Breast epithelium (tissue), 4 donors: ENCODE measurements around the gene SIK2. TPM values are rescaled to one million over a fixed set of nuclear protein-coding genes. Genes with fewer than 3 reads are reported as not detected.
A peak's percentile ranks its signal among the peaks of the same experiment; 100 is the strongest.

Experiments
- DNase-seq, 2 donors: peaks; one replicate each; pipeline ENCODE4 v3.0.0-alpha.2; 2019; ENCODE audit warnings: low spot score in 2 of 2
- H3K27ac ChIP-seq, 2 donors: fragments of 200-600 bp; sonication (generic) in 1 of 2; one replicate each; pipeline ENCODE4 v1.5.1; 2016 to 2019; ENCODE audit warnings: mild to moderate bottlenecking in 1 of 2
- H3K27me3 ChIP-seq, 2 donors: fragments of 200-600 bp; sonication (generic) in 1 of 2; one replicate each; pipeline versions ENCODE4 v1.5.1 to v1.6.0; 2017 to 2019; ENCODE audit warnings: control low read depth in 1 of 2, mild to moderate bottlenecking in 1 of 2
- H3K36me3 ChIP-seq: fragments of 200-600 bp; one replicate; pipeline ENCODE4 v1.5.1; 2019
- H3K4me1 ChIP-seq, 2 donors: fragments of 200-600 bp; sonication (generic); one replicate each; pipeline ENCODE4 v1.5.1; 2016 to 2019; ENCODE audit warnings: control low read depth in 1 of 2
- H3K4me3 ChIP-seq, 3 donors: fragments of 200-600 bp; sonication (generic); 1 replicate in 2 of 3; 2 replicates in 1 of 3; pipeline ENCODE4 v1.5.1; 2016 to 2019; ENCODE audit warnings: mild to moderate bottlenecking in 3 of 3, moderate library complexity in 2 of 3
- H3K9me3 ChIP-seq, 2 donors: fragments of 200-600 bp; sonication (generic) in 1 of 2; one replicate each; pipeline ENCODE4 v1.5.1; 2016 to 2019; ENCODE audit warnings: control low read depth in 1 of 2
- POLR2A ChIP-seq: fragments of 450-650 bp; IDR thresholded peaks from one replicate; pipeline ENCODE4 v1.6.1; 2016; ENCODE audit warnings: antibody characterized with exemption, mild to moderate bottlenecking, moderate library complexity
- POLR2AphosphoS5 ChIP-seq, 3 donors: sonication (generic); formaldehyde crosslinking; IDR thresholded peaks; one replicate each; pipeline ENCODE4 v1.6.1; 2017; ENCODE audit warnings: antibody characterized with exemption in 3 of 3
- intact Hi-C: fragments of 100-400 bp; cut with DNase I; formaldehyde crosslinking; loops from one replicate; pipeline ENCODE4 v1.15.1; 2023; ENCODE audit warnings: low total_unique reads
- total RNA-seq, 3 donors: library from RNA; depleted of rRNA; stranded (reverse); fragments of >200 nt; gene quantifications; one replicate each; pipeline ENCODE4 v1.1.0, GENCODE V29; 2016
- TF ChIP-seq, protein P1 (sequence below), 3 donors: fragments of 450-650 bp; IDR thresholded peaks; one replicate each; pipeline ENCODE4 v1.5.1; 2016 to 2017; ENCODE audit warnings: antibody characterized with exemption in 3 of 3, mild to moderate bottlenecking in 3 of 3, moderate library complexity in 3 of 3

The SIK2 gene
- total RNA-seq, 3 donors from 2014 or later, result 19.0 to 56.6 (median 30.7) TPM

DNA sequence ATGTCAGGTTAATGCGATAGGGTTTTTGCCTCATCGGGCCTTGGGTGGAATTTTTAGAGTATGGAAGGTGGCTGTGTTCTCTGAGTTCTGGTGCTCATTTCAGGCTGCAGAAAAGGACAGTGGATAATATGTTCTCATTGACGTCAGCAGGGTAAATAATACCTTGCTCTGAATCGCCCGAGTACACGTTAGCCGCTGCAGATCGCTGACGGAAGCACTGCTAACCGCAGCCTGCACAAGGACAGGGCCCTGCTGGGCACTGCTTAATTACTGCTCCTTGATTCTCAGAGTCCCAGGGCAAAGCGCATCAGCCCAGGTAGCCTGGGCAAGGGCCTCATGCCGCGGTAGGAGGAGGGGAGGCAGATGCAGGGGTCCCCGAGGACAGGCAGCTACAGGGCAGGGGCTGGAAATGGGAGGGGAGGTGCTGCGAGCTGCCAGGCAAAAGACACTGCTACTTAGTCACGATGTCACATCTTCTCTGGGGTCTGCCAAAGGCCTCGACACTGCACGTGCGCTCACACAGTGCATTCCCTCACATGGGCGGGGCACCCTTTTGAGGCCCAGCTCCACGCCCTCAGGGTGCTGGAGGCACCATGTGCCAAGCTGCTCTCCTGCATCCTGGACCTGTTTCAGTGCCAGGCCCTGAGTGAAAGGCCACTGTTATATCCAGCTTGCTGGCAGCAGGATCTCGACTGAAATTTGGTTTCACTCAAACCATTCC lies 128.8 kb downstream of the SIK2 start:
- intact Hi-C loops, result no loop called here
- DNase-seq, result peak; percentile 74 to 77

DNA sequence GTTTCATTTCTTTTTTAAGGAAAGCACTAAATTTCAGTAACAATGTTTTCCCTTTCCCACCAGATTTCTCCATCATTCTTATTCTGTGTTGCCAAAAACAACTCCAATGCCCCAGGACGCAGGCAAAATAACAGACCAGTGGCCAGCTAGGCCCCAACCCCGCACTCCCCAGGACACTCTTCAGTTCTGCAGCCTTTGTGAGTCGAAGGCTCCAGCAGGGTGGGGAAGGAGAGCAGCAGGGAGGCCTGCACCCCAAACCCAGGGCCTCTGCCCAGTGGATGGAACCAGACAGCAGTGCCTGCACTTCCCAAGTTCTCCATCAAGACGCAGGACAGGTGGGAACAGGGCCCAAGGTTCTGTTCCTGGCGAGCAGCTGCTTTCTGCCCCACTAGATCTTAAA lies 129.6 kb downstream of the SIK2 start:
- intact Hi-C loops, result no loop called here
- H3K27ac ChIP-seq, result peak overlapping the region; percentile 96 to 100

More for the DNA sequence above, 128.8 kb downstream of the SIK2 start:
- peak overlapping the region; percentile 96 to 100 for H3K27ac ChIP-seq
- no peaks in the 10 kb centered on the region for H3K9me3 ChIP-seq
- H3K36me3 ChIP-seq, result no peaks in the 10 kb centered on the region
- peaks cover 8 to 31% of the 10 kb centered on the region in 2 donors for H3K4me1 ChIP-seq
- H3K4me3 ChIP-seq, result peak overlapping the region in 1 of 3 donors; percentile 33
- no peak for TF ChIP-seq POLR2A
- peak in 2 of 3 donors; percentile 22 to 37 for TF ChIP-seq POLR2AphosphoS5 (IDR thresholded peaks at IDR 0.05)
- H3K27me3 ChIP-seq, result no peaks in the 10 kb centered on the region

DNA sequence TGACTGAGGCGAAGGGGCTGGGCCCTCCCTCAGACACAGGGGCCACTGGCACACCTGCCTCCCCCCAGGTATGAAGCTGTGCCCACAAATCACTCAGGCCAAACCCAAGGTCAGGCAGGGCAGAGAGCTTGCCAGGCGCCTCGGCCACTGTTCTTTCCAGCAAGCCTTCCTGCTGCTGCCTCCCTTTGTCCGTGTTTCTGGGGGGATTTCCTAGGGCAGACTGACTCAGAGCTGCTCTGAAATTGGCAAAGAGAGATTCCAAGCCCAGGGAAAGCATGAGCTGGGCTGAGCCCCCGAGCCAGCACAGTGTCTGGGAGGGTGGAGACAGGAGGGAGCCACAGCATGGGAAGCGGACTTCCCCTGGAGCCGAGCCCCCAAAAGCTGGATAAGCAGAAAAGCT lies 130.8 kb downstream of the SIK2 start:
- no peaks in the 10 kb centered on the region for H3K9me3 ChIP-seq
- intact Hi-C loops, result no loop called here
- TF ChIP-seq, protein P1, sequence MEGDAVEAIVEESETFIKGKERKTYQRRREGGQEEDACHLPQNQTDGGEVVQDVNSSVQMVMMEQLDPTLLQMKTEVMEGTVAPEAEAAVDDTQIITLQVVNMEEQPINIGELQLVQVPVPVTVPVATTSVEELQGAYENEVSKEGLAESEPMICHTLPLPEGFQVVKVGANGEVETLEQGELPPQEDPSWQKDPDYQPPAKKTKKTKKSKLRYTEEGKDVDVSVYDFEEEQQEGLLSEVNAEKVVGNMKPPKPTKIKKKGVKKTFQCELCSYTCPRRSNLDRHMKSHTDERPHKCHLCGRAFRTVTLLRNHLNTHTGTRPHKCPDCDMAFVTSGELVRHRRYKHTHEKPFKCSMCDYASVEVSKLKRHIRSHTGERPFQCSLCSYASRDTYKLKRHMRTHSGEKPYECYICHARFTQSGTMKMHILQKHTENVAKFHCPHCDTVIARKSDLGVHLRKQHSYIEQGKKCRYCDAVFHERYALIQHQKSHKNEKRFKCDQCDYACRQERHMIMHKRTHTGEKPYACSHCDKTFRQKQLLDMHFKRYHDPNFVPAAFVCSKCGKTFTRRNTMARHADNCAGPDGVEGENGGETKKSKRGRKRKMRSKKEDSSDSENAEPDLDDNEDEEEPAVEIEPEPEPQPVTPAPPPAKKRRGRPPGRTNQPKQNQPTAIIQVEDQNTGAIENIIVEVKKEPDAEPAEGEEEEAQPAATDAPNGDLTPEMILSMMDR (IDR thresholded peaks at IDR 0.05), result no peak
- no peak for TF ChIP-seq POLR2A
- peak in 1 of 3 donors; percentile 45 for TF ChIP-seq POLR2AphosphoS5 (IDR thresholded peaks at IDR 0.05)
- no peak overlapping the region for H3K4me3 ChIP-seq
- no peaks in the 10 kb centered on the region for H3K36me3 ChIP-seq
- H3K27me3 ChIP-seq, result no peaks in the 10 kb centered on the region
- H3K4me1 ChIP-seq, result peaks cover 21 to 37% of the 10 kb centered on the region in 2 donors
- peak overlapping the region; percentile 96 to 100 for H3K27ac ChIP-seq
- no peak for DNase-seq

More for the DNA sequence above, 129.6 kb downstream of the SIK2 start:
- no peaks in the 10 kb centered on the region for H3K27me3 ChIP-seq
- H3K4me1 ChIP-seq, result peaks cover 16 to 37% of the 10 kb centered on the region in 2 donors
- TF ChIP-seq POLR2AphosphoS5 (IDR thresholded peaks at IDR 0.05), result no peak
- TF ChIP-seq POLR2A, result no peak
- TF ChIP-seq, protein P1 (IDR thresholded peaks at IDR 0.05), result no peak
- DNase-seq, result no peak
- H3K36me3 ChIP-seq, result no peaks in the 10 kb centered on the region
- H3K4me3 ChIP-seq, result no peak overlapping the region
- H3K9me3 ChIP-seq, result no peaks in the 10 kb centered on the region

DNA sequence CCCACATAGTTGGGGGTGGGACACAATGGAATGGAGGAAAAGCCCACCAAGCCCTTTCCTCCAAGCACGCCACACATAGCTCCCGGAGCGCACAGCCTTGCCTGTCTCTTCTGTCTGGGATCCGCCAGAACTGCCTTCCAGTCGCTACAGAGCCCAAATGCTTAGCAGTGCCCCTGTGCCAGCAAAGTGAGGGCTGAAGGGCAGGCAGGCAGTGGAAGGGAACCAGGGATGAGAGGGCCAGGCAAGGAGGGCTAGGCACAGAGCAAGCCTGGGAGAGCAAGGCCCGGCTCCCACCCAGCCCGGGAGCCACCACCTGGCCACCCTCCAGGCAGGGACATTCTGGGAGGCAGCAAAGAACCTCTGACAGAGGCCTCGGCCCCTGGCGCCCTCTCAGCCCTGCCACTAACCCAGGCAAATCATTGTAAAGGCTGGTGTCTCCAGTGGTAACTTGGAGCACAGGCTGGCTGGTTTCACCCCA lies 131.4 kb downstream of the SIK2 start:
- intact Hi-C loops, result no loop called here
- no peak for DNase-seq

DNA sequence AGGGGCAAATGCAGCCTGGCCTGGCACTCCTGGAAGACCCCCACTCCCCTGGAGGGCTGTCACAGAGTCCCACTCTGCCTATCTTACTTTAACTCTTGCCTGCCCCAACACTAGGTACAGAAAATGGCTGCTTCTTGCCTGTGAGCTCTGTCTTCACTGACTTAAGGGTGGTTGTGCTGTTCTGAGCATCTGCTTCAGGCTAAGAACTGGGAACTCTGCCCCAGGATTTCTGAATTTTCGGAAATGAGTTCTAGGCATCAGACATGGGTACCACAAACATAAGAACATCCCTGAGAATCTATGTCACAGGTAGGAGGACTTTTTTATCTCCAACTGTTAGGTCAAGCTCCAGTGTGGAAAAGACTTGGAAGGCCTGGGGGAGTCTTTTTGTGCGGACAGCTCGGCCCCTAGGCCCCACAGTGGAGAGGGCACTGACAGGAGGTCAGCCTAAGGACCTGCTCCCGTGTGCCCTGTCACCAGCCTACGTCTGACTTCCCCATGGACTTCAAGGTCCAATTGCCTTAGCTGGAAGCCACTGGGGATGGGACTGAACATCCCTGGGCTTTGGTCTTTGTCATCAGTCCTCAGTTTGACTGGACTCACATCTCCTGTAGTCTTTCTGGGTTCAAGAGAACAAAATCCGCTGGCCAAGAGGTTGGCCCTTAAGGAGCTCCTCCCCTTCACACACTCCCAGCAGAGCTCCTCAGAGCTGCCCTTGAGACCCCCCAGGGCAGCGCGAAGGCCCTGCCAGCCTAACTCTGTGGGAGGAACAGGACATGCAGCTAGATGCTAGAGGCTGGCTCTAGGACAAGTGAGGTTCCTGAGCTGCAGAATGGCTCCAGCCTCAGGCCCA lies 132.1 kb downstream of the SIK2 start:
- peak overlapping the region in 2 of 3 donors; percentile 52 to 71 for H3K4me3 ChIP-seq
- no peaks in the 10 kb centered on the region for H3K36me3 ChIP-seq
- DNase-seq, result no peak
- H3K27ac ChIP-seq, result peak overlapping the region; percentile 96 to 100
- TF ChIP-seq POLR2A (no peak), POLR2AphosphoS5 (IDR thresholded peaks at IDR 0.05) (no peak)
- TF ChIP-seq, protein P1 (IDR thresholded peaks at IDR 0.05), result no peak
- no peaks in the 10 kb centered on the region for H3K9me3 ChIP-seq
- intact Hi-C loops, result no loop called here
- H3K4me1 ChIP-seq, result peaks cover 21 to 37% of the 10 kb centered on the region in 2 donors
- H3K27me3 ChIP-seq, result no peaks in the 10 kb centered on the region

More for the DNA sequence above, 131.4 kb downstream of the SIK2 start:
- TF ChIP-seq POLR2A, result no peak
- no peak for TF ChIP-seq POLR2AphosphoS5 (IDR thresholded peaks at IDR 0.05)
- Histone ChIP-seq H3K4me1 (peaks cover 21 to 37% of the 10 kb centered on the region in 2 donors), H3K27me3 (no peaks in the 10 kb centered on the region), H3K9me3 (no peaks in the 10 kb centered on the region), H3K27ac (peak overlapping the region; percentile 96 to 100), H3K4me3 (no peak overlapping the region), H3K36me3 (no peaks in the 10 kb centered on the region)

DNA sequence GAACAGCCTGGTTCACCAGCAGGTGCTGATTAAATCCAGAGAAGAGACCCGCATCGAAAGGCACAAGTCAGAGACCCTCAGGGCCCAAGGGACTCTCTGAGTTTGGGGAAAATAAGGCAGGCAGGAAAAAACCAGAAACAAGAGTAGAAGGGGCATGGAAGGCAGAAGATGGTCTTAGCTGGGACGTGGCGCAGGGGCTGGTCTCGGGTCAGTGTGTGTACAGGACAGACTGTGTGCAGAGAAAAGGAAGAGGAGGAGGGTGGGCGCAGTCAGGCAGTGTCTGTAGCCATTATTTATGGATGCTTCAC lies 132.7 kb downstream of the SIK2 start:
- no peak for DNase-seq
- Histone ChIP-seq H3K27ac (peak overlapping the region; percentile 96 to 100), H3K9me3 (no peaks in the 10 kb centered on the region), H3K4me1 (peaks cover 21 to 37% of the 10 kb centered on the region in 2 donors), H3K36me3 (no peaks in the 10 kb centered on the region), H3K27me3 (no peaks in the 10 kb centered on the region), H3K4me3 (peak overlapping the region; percentile 44 to 71 (median 52))
- peak; percentile 44 for TF ChIP-seq POLR2A
- TF ChIP-seq, protein P1 (IDR thresholded peaks at IDR 0.05), result no peak
- intact Hi-C loops, result no loop called here
